ENCODE measurements around the gene MEGF9. TPM values are rescaled to one million over a fixed set of nuclear protein-coding genes. Genes with fewer than 3 reads are reported as not detected.

The MEGF9 gene
- total RNA-seq, 3 donors from 2014 or later (not counting 1 experiment from before 2014, with no cell fraction given) = 17.5 to 25.9 (median 22.3) TPM

GRCh38 chr9:120692901-120693699 lies 21.2 kb downstream of the MEGF9 start:
- Histone ChIP-seq H3K27ac (ENCODE audit: low read length) (no peak overlapping the region), H3K9me3 (ENCODE audit: control insufficient read depth, insufficient read depth, low read length) (no peaks in the 10 kb centered on the region), H3K4me1 (ENCODE audit: control insufficient read depth, insufficient read depth, low read length) (no peaks in the 10 kb centered on the region), H3K27me3 (ENCODE audit: control insufficient read depth, insufficient read depth, low read length) (no peaks in the 10 kb centered on the region), H3K4me3 (ENCODE audit: low read length) (no peak overlapping the region), H3K36me3 (ENCODE audit: control insufficient read depth, insufficient read depth, low read length) (no peaks in the 10 kb centered on the region)
- intact Hi-C loops (cut with micrococcal nuclease) = no loop called here
- Mint-ChIP-seq H3K36me3 (no peaks in the 10 kb centered on the region), H3K4me3 (peak overlapping the region; percentile 66), H3K27me3 (ENCODE audit: low read depth in 2 of 2) (no peaks in the 10 kb centered on the region), H3K27ac (peak overlapping the region; percentile 69 to 75), H3K4me1 (peaks cover 38 to 47% of the 10 kb centered on the region in 2 donors), H3K9me3 (no peaks in the 10 kb centered on the region)
- TF ChIP-seq CTCF (IDR thresholded peaks at IDR 0.05) = no peak
- WGBS (ENCODE audit: insufficient coverage) = no CpG with 5 or more reads among the region's 1 CpG
- ATAC-seq (peak; percentile 57 to 71 (median 70)), DNase-seq (no peak)

- H3K9me3 ChIP-seq (ENCODE audit: control insufficient read depth, insufficient read depth, low read length) = no peaks in the 10 kb centered on the region
- no peaks in the 10 kb centered on the region for H3K4me1 ChIP-seq (ENCODE audit: control insufficient read depth, insufficient read depth, low read length)
- Mint-ChIP-seq H3K9me3 (no peaks in the 10 kb centered on the region), H3K4me3 (no peak overlapping the region), H3K36me3 (no peaks in the 10 kb centered on the region), H3K27ac (no peak overlapping the region), H3K27me3 (ENCODE audit: low read depth in 2 of 2) (no peaks in the 10 kb centered on the region), H3K4me1 (peaks cover 37 to 38% of the 10 kb centered on the region in 2 donors)
- H3K4me3 ChIP-seq (ENCODE audit: low read length) = no peak overlapping the region
- ATAC-seq = no peak
- H3K27ac ChIP-seq (ENCODE audit: low read length) = no peak overlapping the region
- intact Hi-C loops (cut with micrococcal nuclease) = no loop called here
- no peaks in the 10 kb centered on the region for H3K36me3 ChIP-seq (ENCODE audit: control insufficient read depth, insufficient read depth, low read length)
- TF ChIP-seq CTCF (IDR thresholded peaks at IDR 0.05) = no peak
- H3K27me3 ChIP-seq (ENCODE audit: control insufficient read depth, insufficient read depth, low read length) = no peaks in the 10 kb centered on the region
- no peak for DNase-seq
These were observed 23.9 kb downstream of the MEGF9 start for GRCh38 chr9:120690372-120690771.

- H3K4me1 Mint-ChIP-seq = peaks cover 34 to 35% of the 10 kb centered on the region in 2 donors
- no peaks in the 10 kb centered on the region for H3K36me3 Mint-ChIP-seq
- no peaks in the 10 kb centered on the region for H3K9me3 Mint-ChIP-seq
- H3K4me3 Mint-ChIP-seq = no peak overlapping the region
- TF ChIP-seq CTCF (IDR thresholded peaks at IDR 0.05) = no peak
- Histone ChIP-seq H3K27me3 (ENCODE audit: control insufficient read depth, insufficient read depth, low read length) (no peaks in the 10 kb centered on the region), H3K27ac (ENCODE audit: low read length) (no peak overlapping the region), H3K36me3 (ENCODE audit: control insufficient read depth, insufficient read depth, low read length) (no peaks in the 10 kb centered on the region), H3K4me3 (ENCODE audit: low read length) (no peak overlapping the region), H3K9me3 (ENCODE audit: control insufficient read depth, insufficient read depth, low read length) (no peaks in the 10 kb centered on the region), H3K4me1 (ENCODE audit: control insufficient read depth, insufficient read depth, low read length) (no peaks in the 10 kb centered on the region)
- intact Hi-C loops (cut with micrococcal nuclease) = no loop called here
- DNase-seq (no peak), ATAC-seq (no peak)
- H3K27ac Mint-ChIP-seq = no peak overlapping the region
- H3K27me3 Mint-ChIP-seq (ENCODE audit: low read depth in 2 of 2) = no peaks in the 10 kb centered on the region
- WGBS (ENCODE audit: insufficient coverage) = 100% methylated on average over 2 of the region's 3 CpGs
These were observed 24.4 kb downstream of the MEGF9 start for GRCh38 chr9:120689860-120690259.

GRCh38 chr9:120688758-120689157 lies 25.5 kb downstream of the MEGF9 start:
- Histone ChIP-seq H3K4me1 (ENCODE audit: control insufficient read depth, insufficient read depth, low read length) (no peaks in the 10 kb centered on the region), H3K27me3 (ENCODE audit: control insufficient read depth, insufficient read depth, low read length) (no peaks in the 10 kb centered on the region), H3K36me3 (ENCODE audit: control insufficient read depth, insufficient read depth, low read length) (no peaks in the 10 kb centered on the region), H3K9me3 (ENCODE audit: control insufficient read depth, insufficient read depth, low read length) (no peaks in the 10 kb centered on the region), H3K27ac (ENCODE audit: low read length) (no peak overlapping the region), H3K4me3 (ENCODE audit: low read length) (no peak overlapping the region)
- Mint-ChIP-seq H3K4me1 (peaks cover 23 to 24% of the 10 kb centered on the region in 2 donors), H3K27me3 (ENCODE audit: low read depth in 2 of 2) (no peaks in the 10 kb centered on the region), H3K4me3 (no peak overlapping the region), H3K27ac (no peak overlapping the region), H3K9me3 (no peaks in the 10 kb centered on the region), H3K36me3 (no peaks in the 10 kb centered on the region)
- intact Hi-C loops (cut with micrococcal nuclease) = no loop called here
- TF ChIP-seq CTCF (IDR thresholded peaks at IDR 0.05) = no peak
- DNase-seq (no peak), ATAC-seq (no peak)
- 75% methylated on average over 3 of the region's 3 CpGs for WGBS (ENCODE audit: insufficient coverage)

Data from natural killer cell (primary cell).